IMR-90 (cell line): ENCODE measurements around the gene ADTRP. TPM values are rescaled to one million over a fixed set of nuclear protein-coding genes. Genes with fewer than 3 reads are reported as not detected.

Experiments used
- ATAC-seq: fragments of 200-7000 bp; cut with Tn5 transposase; 2 replicates; pipeline ENCODE4 v1.9.1; 2020; ENCODE audit warnings: low read depth, mild to moderate bottlenecking, moderate library complexity
- BruUV-seq: library from RNA; stranded (reverse); fragments of 400-500 nt; replicated peaks from 2 replicates; lab custom pipeline; 2021; lab: Mats Ljungman, UMichigan
- CTCF ChIA-PET: fragments of 300-600 bp; formaldehyde crosslinking; extraction: SDS; loops from one replicate; lab custom pipeline; 2021; ENCODE audit warnings: antibody characterized with exemption; lab: Yijun Ruan, JAX
- POLR2A ChIA-PET: fragments of 300-600 bp; sonication (Branson Sonifier 250); formaldehyde crosslinking; loops from one replicate; lab custom pipeline; 2022; ENCODE audit warnings: antibody characterized with exemption; ENCODE audit not compliant: unreplicated experiment; lab: Charles Lee
- DNase-seq: peaks from one replicate; pipeline ENCODE4 v3.0.0; 2013
- H2AFZ ChIP-seq: replicated peaks from 2 replicates; pipeline ENCODE3; 2013; ENCODE audit warnings: low read length, mild to moderate bottlenecking; ENCODE audit not compliant: poor library complexity
- H2AK5ac ChIP-seq: 2 replicates; pipeline ENCODE4 v1.6.1; 2013; ENCODE audit warnings: low read depth, low read length, inconsistent platforms
- H2AK9ac ChIP-seq: replicated peaks from 2 replicates; pipeline ENCODE3; 2013; ENCODE audit warnings: mild to moderate bottlenecking, low read depth, low read length, moderate library complexity; ENCODE audit not compliant: poor library complexity
- H2BK120ac ChIP-seq: 2 replicates; pipeline ENCODE4 v1.6.1; 2013; ENCODE audit warnings: low read depth, low read length, inconsistent platforms
- H2BK15ac ChIP-seq: 3 replicates; pipeline ENCODE4 v1.6.1; 2013; ENCODE audit warnings: low read depth, low read length, inconsistent platforms
- H2BK20ac ChIP-seq: 2 replicates; pipeline ENCODE4 v1.6.1; 2013; ENCODE audit warnings: low read depth, mild to moderate bottlenecking, inconsistent platforms, low read length, moderate library complexity
- H2BK5ac ChIP-seq: 2 replicates; pipeline ENCODE4 v1.6.1; 2013; ENCODE audit warnings: mild to moderate bottlenecking, low read depth, low read length, inconsistent platforms; ENCODE audit not compliant: poor library complexity, severe bottlenecking
- H3K14ac ChIP-seq: replicated peaks from 2 replicates; pipeline ENCODE4 v1.6.1; 2013; ENCODE audit warnings: low read depth, low read length, inconsistent platforms
- H3K18ac ChIP-seq: 2 replicates; pipeline ENCODE4 v1.6.1; 2013; ENCODE audit warnings: low read depth, low read length, control low read depth
- H3K23ac ChIP-seq: 2 replicates; pipeline ENCODE4 v1.6.1; 2013; ENCODE audit warnings: low read depth, low read length, inconsistent platforms
- H3K27ac ChIP-seq: 2 replicates; pipeline ENCODE4 v1.5.1; 2013; ENCODE audit warnings: mild to moderate bottlenecking, control low read depth, low read length; ENCODE audit not compliant: insufficient read depth
- H3K27me3 ChIP-seq: 2 replicates; pipeline ENCODE4 v1.6.1; 2013; ENCODE audit warnings: low read length; ENCODE audit not compliant: control insufficient read depth, insufficient read depth
- H3K36me3 ChIP-seq: 2 replicates; pipeline ENCODE4 v1.6.1; 2013; ENCODE audit warnings: low read length, mixed read lengths; ENCODE audit not compliant: control insufficient read depth, insufficient read depth
- H3K4ac ChIP-seq: 2 replicates; pipeline ENCODE4 v1.6.1; 2013; ENCODE audit warnings: low read depth, low read length, inconsistent platforms
- H3K4me1 ChIP-seq: 2 replicates; pipeline ENCODE4 v1.6.1; 2013; ENCODE audit warnings: low read length, mixed read lengths; ENCODE audit not compliant: control insufficient read depth, insufficient read depth
- H3K4me2 ChIP-seq: 2 replicates; pipeline ENCODE4 v1.6.1; 2013; ENCODE audit warnings: low read depth, mild to moderate bottlenecking, control low read depth, low read length, moderate library complexity
- H3K4me3 ChIP-seq: 2 replicates; pipeline ENCODE4 v1.5.1; 2013; ENCODE audit warnings: low read depth, mild to moderate bottlenecking, control low read depth, low read length, moderate library complexity; ENCODE audit not compliant: insufficient read depth
- H3K56ac ChIP-seq: 2 replicates; pipeline ENCODE4 v1.6.1; 2013; ENCODE audit warnings: low read length, inconsistent platforms; ENCODE audit not compliant: insufficient read depth; ENCODE audit errors: extremely low read depth
- H3K79me1 ChIP-seq, 2 experiments: 2 replicates each; pipeline ENCODE4 v1.6.1; 2013; ENCODE audit warnings: low read length in 2 of 2, inconsistent platforms in 1 of 2, low read depth in 1 of 2
- H3K9ac ChIP-seq: 2 replicates; pipeline ENCODE4 v1.6.1; 2013; ENCODE audit warnings: low read depth, low read length, control low read depth
- H3K9me1 ChIP-seq: 2 replicates; pipeline ENCODE4 v1.6.1; 2013; ENCODE audit warnings: low read length, inconsistent platforms; ENCODE audit not compliant: insufficient read depth
- H3K9me3 ChIP-seq: 2 replicates; pipeline ENCODE4 v1.6.1; 2013; ENCODE audit warnings: low read length; ENCODE audit not compliant: control insufficient read depth, insufficient read depth
- H4K20me1 ChIP-seq: 2 replicates; pipeline ENCODE4 v1.6.1; 2013; ENCODE audit warnings: low read length, inconsistent platforms; ENCODE audit not compliant: insufficient read depth
- H4K5ac ChIP-seq: 2 replicates; pipeline ENCODE4 v1.6.1; 2013; ENCODE audit warnings: mild to moderate bottlenecking, low read depth, low read length, control low read depth
- H4K8ac ChIP-seq, 2 experiments: 2 replicates each; pipeline ENCODE4 v1.6.1; 2013; ENCODE audit warnings: low read depth in 2 of 2, low read length in 2 of 2, control low read depth in 1 of 2, inconsistent platforms in 1 of 2
- H4K91ac ChIP-seq: 2 replicates; pipeline ENCODE4 v1.6.1; 2013; ENCODE audit warnings: low read depth, low read length, inconsistent platforms; ENCODE audit not compliant: insufficient read depth
- BHLHE40 ChIP-seq: fragments of 150-350 bp; IDR thresholded peaks from 2 replicates; pipeline ENCODE4 v1.6.1; 2016; ENCODE audit warnings: mild to moderate bottlenecking, low read depth, low read length
- CEBPB ChIP-seq: IDR thresholded peaks from 2 replicates; pipeline ENCODE4 v1.6.1; 2012; ENCODE audit warnings: low read depth, low read length, improper control_type of control experiment
- CHD1 ChIP-seq: IDR thresholded peaks from 2 replicates; pipeline ENCODE4 v1.6.1; 2012; ENCODE audit warnings: low read depth, low read length, improper control_type of control experiment
- FOS ChIP-seq: fragments of 150-350 bp; IDR thresholded peaks from 2 replicates; pipeline ENCODE4 v1.6.1; 2016; ENCODE audit warnings: low read depth, low read length
- MAFK ChIP-seq: IDR thresholded peaks from 2 replicates; pipeline ENCODE4 v1.6.1; 2012; ENCODE audit warnings: low read depth, low read length, improper control_type of control experiment
- MAZ ChIP-seq: IDR thresholded peaks from 2 replicates; pipeline ENCODE4 v1.6.1; 2012; ENCODE audit warnings: low read depth, mild to moderate bottlenecking, low read length, improper control_type of control experiment, moderate library complexity, borderline replicate concordance
- MXI1 ChIP-seq: IDR thresholded peaks from 2 replicates; pipeline ENCODE4 v1.6.1; 2012; ENCODE audit warnings: low read depth, mild to moderate bottlenecking, low read length, moderate library complexity, borderline replicate concordance
- NFE2L2 ChIP-seq: fragments of 150-350 bp; IDR thresholded peaks from 2 replicates; pipeline ENCODE4 v1.6.1; 2016; ENCODE audit warnings: low read depth, mild to moderate bottlenecking, low read length
- POLR2A ChIP-seq: IDR thresholded peaks from 2 replicates; pipeline ENCODE4 v1.6.1; 2012; ENCODE audit warnings: mild to moderate bottlenecking, low read depth, low read length
- RAD21 ChIP-seq: IDR thresholded peaks from 2 replicates; pipeline ENCODE4 v1.6.1; 2012; ENCODE audit warnings: low read length, improper control_type of control experiment
- RCOR1 ChIP-seq: IDR thresholded peaks from 2 replicates; pipeline ENCODE4 v1.6.1; 2012; ENCODE audit warnings: mild to moderate bottlenecking, low read length, improper control_type of control experiment; ENCODE audit not compliant: insufficient replicate concordance
- RFX5 ChIP-seq: IDR thresholded peaks from 2 replicates; pipeline ENCODE4 v1.8.0; 2012; ENCODE audit warnings: low read depth, mild to moderate bottlenecking, low read length, moderate library complexity
- SMC3 ChIP-seq: fragments of 150-350 bp; IDR thresholded peaks from 2 replicates; pipeline ENCODE4 v1.6.1; 2016; ENCODE audit warnings: low read depth, mild to moderate bottlenecking, antibody characterized with exemption, low read length, moderate library complexity
- WGBS, 2 experiments: methylation state at CpG; one replicate each; pipeline versions ENCODE4 v1.1.5 to v1.1.7; 2013; ENCODE audit warnings: missing lambda C conversion rate in 2 of 2; ENCODE audit not compliant: insufficient read length in 1 of 2; ENCODE audit errors: extremely low coverage in 2 of 2; 5-methylcytosine and 5-hydroxymethylcytosine counted together
- dilution Hi-C: fragments of 300-500 bp; cut with HindIII; formaldehyde crosslinking; loops from one replicate; pipeline ENCODE4 v1.14.3; 2018; ENCODE audit warnings: low sequenced_read_pairs; ENCODE audit not compliant: unreplicated experiment
- in situ Hi-C: fragments of 300-500 bp; cut with MboI; formaldehyde crosslinking; loops from 3 replicates; pipeline ENCODE4 v1.14.3; 2019; ENCODE audit warnings: low sequenced_read_pairs, inconsistent platforms, mixed read lengths
- intact Hi-C: fragments of 100-400 bp; cut with micrococcal nuclease; formaldehyde crosslinking; loops from 2 replicates; pipeline ENCODE4 v1.10.0; 2022
- polyA plus RNA-seq, 3 experiments: library from polyadenylated mRNA; depleted of rRNA; stranded (reverse); fragments of >200 nt; gene quantifications; 2 replicates each; pipeline ENCODE4 v1.2.3, GENCODE V29; 2012; ENCODE audit warnings: low replicate concordance in 1 of 3
- total RNA-seq: library from RNA; depleted of rRNA; stranded (reverse); fragments of >200 nt; gene quantifications from 2 replicates; pipeline ENCODE4 v1.2.3, GENCODE V29; 2012
- TF ChIP-seq, protein P1 (sequence below): fragments of 150-350 bp; IDR thresholded peaks from 2 replicates; pipeline ENCODE4 v1.6.1; 2017; ENCODE audit warnings: mild to moderate bottlenecking, antibody characterized with exemption, low read length, low read depth
- TF ChIP-seq, protein P2 (sequence below): conservative IDR thresholded peaks from 2 replicates; pipeline ENCODE4 v1.5.1; 2012; ENCODE audit warnings: mild to moderate bottlenecking, low read depth, low read length, improper control_type of control experiment
- TF ChIP-seq, protein P3 (sequence below): fragments of 150-350 bp; IDR thresholded peaks from 2 replicates; pipeline ENCODE4 v1.6.1; 2016; ENCODE audit warnings: low read depth, mild to moderate bottlenecking, low read length, moderate library complexity, borderline replicate concordance

Gene ADTRP
- total and polyA plus RNA-seq, 2 of the 4 experiments (the other 2 are of a cell fraction), result 0.50 to 0.72 TPM

DNA sequence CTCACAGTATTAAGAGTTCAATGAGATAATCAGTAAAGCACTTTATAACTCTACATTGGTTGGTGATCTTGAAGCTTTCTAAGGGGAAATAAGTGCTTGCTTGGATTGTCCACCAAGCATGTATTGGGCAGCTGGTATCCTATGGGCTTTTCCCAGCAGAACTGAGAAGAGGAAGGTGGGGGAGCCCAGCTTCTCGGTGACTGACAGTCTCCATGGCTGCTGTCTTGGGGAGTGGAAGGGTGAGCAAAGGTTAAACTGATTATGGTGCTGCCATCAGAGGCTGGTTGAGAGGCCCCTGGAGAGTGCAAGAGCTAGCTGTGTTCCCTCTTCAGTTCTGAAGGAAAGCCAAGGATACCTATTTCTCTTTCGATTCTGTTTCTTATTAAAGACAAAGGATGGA is 35.5 kb upstream of the ADTRP start:
- POLR2A ChIA-PET, result no interaction called here
- H3K27me3 ChIP-seq, result no peaks in the 10 kb centered on the region
- no peak overlapping the region for H3K27ac ChIP-seq
- H2BK20ac ChIP-seq, result no peak overlapping the region
- no peak overlapping the region for H3K14ac ChIP-seq
- H3K18ac ChIP-seq, result no peak overlapping the region
- H2AK5ac ChIP-seq, result peak overlapping the region; percentile 37; the same call in 1 of the 2 replicates
- H4K20me1 ChIP-seq, result no peaks in the 10 kb centered on the region
- H2AFZ ChIP-seq, result no peak overlapping the region
- no peaks in the 10 kb centered on the region for H3K36me3 ChIP-seq
- CTCF ChIA-PET, result interaction anchor here (1.2 kb wide), 1 partner anchor 10 kb away, joined by 3 read pairs; no protein-coding TSS in a partner anchor
- H3K9me3 ChIP-seq, result no peaks in the 10 kb centered on the region
- no peak overlapping the region for H2AK9ac ChIP-seq
- DNase-seq, result no peak
- H4K5ac ChIP-seq, result no peak overlapping the region
- no TSS peak for BruUV-seq
- H2BK5ac ChIP-seq, result no peak overlapping the region
- no peak overlapping the region for H3K23ac ChIP-seq
- no CpG with 5 or more reads among the region's 2 CpGs for WGBS, 2 experiments
- intact Hi-C loops, result no loop called here
- no peak overlapping the region for H4K91ac ChIP-seq
- TF ChIP-seq MXI1 (no peak), SMC3 (no peak), MAZ (no peak), NFE2L2 (no peak), CEBPB (no peak), CHD1 (no peak), FOS (no peak), POLR2A (no peak), RFX5 (no peak), RCOR1 (no peak), RAD21 (no peak), BHLHE40 (no peak), MAFK (no peak)
- TF ChIP-seq, protein P1, sequence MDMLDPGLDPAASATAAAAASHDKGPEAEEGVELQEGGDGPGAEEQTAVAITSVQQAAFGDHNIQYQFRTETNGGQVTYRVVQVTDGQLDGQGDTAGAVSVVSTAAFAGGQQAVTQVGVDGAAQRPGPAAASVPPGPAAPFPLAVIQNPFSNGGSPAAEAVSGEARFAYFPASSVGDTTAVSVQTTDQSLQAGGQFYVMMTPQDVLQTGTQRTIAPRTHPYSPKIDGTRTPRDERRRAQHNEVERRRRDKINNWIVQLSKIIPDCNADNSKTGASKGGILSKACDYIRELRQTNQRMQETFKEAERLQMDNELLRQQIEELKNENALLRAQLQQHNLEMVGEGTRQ, result no peak
- TF ChIP-seq, protein P2, sequence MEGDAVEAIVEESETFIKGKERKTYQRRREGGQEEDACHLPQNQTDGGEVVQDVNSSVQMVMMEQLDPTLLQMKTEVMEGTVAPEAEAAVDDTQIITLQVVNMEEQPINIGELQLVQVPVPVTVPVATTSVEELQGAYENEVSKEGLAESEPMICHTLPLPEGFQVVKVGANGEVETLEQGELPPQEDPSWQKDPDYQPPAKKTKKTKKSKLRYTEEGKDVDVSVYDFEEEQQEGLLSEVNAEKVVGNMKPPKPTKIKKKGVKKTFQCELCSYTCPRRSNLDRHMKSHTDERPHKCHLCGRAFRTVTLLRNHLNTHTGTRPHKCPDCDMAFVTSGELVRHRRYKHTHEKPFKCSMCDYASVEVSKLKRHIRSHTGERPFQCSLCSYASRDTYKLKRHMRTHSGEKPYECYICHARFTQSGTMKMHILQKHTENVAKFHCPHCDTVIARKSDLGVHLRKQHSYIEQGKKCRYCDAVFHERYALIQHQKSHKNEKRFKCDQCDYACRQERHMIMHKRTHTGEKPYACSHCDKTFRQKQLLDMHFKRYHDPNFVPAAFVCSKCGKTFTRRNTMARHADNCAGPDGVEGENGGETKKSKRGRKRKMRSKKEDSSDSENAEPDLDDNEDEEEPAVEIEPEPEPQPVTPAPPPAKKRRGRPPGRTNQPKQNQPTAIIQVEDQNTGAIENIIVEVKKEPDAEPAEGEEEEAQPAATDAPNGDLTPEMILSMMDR, result no peak
- TF ChIP-seq, protein P3, sequence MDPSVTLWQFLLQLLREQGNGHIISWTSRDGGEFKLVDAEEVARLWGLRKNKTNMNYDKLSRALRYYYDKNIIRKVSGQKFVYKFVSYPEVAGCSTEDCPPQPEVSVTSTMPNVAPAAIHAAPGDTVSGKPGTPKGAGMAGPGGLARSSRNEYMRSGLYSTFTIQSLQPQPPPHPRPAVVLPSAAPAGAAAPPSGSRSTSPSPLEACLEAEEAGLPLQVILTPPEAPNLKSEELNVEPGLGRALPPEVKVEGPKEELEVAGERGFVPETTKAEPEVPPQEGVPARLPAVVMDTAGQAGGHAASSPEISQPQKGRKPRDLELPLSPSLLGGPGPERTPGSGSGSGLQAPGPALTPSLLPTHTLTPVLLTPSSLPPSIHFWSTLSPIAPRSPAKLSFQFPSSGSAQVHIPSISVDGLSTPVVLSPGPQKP, result no peak
- dilution Hi-C loops, result no loop called here
- H3K79me1 ChIP-seq, result no peaks in the 10 kb centered on the region
- no peak overlapping the region for H4K8ac ChIP-seq
- H3K4me2 ChIP-seq, result no peak overlapping the region
- no peak overlapping the region for H3K9ac ChIP-seq
- H3K4me1 ChIP-seq, result peaks cover 13% of the 10 kb centered on the region
- H3K4me3 ChIP-seq, result no peak overlapping the region
- ATAC-seq, result no peak
- no peak overlapping the region; the same call in 2 of the 3 replicates for H2BK15ac ChIP-seq
- peak overlapping the region; percentile 11; the same call in 1 of the 2 replicates for H3K4ac ChIP-seq
- no peak overlapping the region for H3K56ac ChIP-seq
- in situ Hi-C loops, result no loop called here
- peaks cover 3% of the 10 kb centered on the region for H3K9me1 ChIP-seq
- H2BK120ac ChIP-seq, result no peak overlapping the region
